Activated CD4-positive, alpha-beta T cell treated with anti-CD3 and anti-CD28 coated beads for 48 hours (primary cell): ENCODE measurements around the gene PCDHGA10.
"Not testable (repeated sequence)": the region's sequence is repeated elsewhere in the genome, so short reads cannot be mapped to it uniquely, and the experiment has no call there.

ENCODE experiments used
- DNase-seq: peaks from one replicate; pipeline ENCODE4 v3.0.0-alpha.2; 2020

The PCDHGA10 gene

GRCh38 chr5:141412854-141413539 is at the start of gene PCDHGA10:
PCDHGA10 (plus strand) TSS chr5:141412987; CDS start chr5:141413176, 189 bp downstream.
- DNase-seq: peak; percentile 70

DNA sequence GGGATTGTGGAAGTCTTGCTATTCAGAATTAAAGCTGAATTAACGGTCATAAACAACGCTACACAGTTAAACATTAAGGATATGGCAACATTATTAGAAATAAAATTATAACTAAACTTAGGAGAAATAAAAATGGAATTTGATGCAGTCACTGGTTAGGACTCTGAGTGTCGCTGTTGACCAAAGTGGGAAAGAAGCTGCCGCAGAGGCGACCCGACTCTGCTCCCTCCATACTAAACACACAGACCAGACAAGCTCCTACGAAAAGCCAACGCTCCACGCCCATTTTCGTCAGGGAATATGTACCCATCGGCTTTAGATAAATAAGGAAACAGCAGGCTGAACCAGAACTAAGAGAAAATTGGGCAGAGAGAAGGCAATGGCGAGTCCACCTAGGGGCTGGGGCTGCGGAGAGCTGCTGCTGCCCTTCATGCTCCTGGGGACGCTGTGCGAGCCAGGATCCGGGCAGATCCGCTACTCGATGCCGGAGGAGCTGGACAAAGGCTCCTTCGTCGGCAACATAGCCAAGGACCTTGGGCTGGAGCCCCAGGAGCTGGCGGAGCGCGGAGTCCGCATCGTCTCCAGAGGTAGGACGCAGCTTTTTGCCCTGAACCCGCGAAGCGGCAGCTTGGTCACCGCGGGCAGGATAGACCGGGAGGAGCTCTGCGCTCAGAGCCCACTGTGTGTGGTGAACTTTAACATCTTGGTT is 48.7 kb upstream of the PCDHGA10 start, which contains the start of gene PCDHGA5:
Gene PCDHGA5 (plus strand): TSS at position 211 of the 709 bp plus-strand sequence. CDS start 169 bp downstream, at position 380.
- DNase-seq: no peak

GRCh38 chr5:141366016-141366896 is 46.5 kb upstream of the PCDHGA10 start:
- DNase-seq: no peak

GRCh38 chr5:141369994-141370848 is 42.6 kb upstream of the PCDHGA10 start, which contains the start of gene PCDHGB3:
PCDHGB3 (plus strand) TSS chr5:141370242; CDS start chr5:141370395, 153 bp downstream.
- DNase-seq: peak; percentile 53

DNA sequence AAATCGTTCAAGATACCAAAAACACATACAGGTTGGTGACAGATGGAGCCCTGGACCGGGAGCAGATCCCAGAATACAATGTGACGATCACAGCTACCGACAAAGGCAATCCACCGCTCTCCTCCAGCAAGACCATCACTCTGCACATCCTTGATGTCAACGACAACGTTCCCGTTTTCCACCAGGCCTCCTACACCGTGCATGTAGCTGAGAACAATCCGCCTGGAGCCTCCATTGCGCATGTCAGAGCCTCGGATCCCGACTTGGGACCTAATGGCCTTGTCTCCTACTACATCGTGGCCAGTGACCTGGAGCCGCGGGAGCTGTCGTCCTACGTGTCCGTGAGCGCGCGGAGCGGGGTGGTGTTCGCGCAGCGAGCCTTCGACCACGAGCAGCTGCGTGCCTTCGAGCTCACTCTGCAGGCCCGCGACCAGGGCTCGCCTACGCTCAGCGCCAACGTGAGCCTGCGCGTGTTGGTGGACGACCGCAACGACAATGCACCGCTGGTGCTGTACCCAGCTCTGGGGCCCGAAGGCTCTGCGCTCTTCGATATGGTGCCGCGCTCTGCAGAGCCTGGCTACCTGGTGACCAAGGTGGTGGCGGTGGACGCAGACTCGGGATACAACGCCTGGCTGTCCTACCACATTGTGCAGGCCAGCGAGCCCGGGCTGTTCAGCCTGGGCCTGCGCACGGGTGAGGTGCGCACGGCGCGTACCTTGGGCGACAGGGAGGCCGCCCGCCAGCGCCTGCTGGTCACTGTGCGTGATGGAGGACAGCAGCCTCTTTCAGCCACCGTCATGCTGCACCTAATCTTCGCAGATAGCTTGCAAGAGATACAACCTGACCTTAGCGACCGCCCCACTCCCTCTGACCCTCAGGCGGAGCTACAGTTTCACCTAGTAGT is 41.0 kb upstream of the PCDHGA10 start:
- no peak for DNase-seq

- DNase-seq: no peak
Observed at GRCh38 chr5:141373673-141374317, 39.0 kb upstream of the PCDHGA10 start, which contains the start of gene PCDHGA6. PCDHGA6 (plus strand) TSS chr5:141373891; CDS start chr5:141374084, 193 bp downstream.

GRCh38 chr5:141374627-141375026 is 38.2 kb upstream of the PCDHGA10 start:
- DNase-seq: no peak

DNA sequence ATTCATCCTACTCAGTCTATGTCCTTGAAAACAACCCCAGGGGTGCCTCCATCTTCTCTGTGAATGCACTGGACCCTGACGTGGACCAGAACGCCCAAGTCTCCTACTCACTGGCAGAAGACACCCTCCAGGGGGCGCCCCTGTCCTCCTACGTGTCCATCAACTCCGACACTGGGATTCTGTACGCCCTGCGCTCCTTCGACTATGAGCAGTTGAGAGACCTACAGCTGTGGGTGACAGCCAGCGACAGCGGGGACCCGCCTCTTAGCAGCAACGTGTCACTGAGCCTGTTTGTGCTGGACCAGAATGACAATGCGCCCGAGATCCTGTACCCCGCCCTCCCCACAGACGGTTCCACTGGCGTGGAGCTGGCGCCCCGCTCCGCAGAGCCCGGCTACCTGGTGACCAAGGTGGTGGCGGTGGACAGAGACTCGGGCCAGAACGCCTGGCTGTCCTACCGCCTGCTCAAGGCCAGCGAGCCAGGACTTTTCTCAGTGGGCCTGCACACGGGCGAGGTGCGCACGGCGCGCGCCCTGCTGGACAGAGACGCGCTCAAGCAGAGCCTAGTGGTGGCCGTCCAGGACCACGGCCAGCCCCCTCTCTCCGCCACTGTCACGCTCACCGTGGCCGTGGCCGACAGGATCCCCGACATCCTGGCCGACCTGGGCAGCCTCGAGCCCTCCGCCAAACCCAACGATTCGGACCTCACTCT is 37.2 kb upstream of the PCDHGA10 start:
- not testable (repeated sequence) for DNase-seq

- no peak for DNase-seq
Observed at GRCh38 chr5:141382469-141383294, 30.1 kb upstream of the PCDHGA10 start, which contains the start of gene PCDHGA7. PCDHGA7 (plus strand) TSS chr5:141382742; CDS start chr5:141382900, 158 bp downstream.

GRCh38 chr5:141383345-141383744 is 29.4 kb upstream of the PCDHGA10 start:
- DNase-seq: no peak

DNA sequence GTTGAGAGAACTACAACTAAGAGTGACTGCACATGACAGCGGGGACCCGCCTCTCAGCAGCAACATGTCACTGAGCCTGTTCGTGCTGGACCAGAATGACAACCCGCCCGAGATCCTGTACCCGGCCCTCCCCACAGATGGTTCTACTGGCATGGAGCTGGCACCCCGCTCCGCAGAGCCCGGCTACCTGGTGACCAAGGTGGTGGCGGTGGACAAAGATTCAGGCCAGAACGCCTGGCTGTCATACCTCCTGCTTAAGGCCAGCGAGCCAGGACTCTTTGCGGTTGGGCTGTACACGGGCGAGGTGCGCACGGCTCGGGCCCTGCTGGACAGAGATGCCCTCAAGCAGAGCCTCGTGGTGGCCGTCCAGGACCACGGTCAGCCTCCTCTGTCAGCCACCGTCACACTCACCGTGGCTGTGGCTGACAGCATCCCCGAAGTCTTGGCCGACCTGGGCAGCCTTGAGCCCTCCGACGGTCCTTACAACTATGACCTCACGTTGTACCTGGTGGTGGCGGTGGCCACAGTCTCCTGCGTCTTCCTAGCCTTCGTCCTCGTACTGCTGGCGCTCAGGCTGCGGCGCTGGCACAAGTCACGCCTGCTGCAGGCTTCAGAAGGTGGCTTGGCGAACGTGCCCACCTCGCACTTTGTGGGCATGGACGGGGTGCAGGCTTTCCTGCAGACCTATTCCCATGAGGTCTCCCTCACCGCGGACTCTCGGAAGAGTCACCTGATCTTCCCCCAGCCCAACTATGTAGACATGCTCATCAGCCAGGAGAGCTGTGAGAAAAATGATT is 28.1 kb upstream of the PCDHGA10 start:
- no peak for DNase-seq

DNA sequence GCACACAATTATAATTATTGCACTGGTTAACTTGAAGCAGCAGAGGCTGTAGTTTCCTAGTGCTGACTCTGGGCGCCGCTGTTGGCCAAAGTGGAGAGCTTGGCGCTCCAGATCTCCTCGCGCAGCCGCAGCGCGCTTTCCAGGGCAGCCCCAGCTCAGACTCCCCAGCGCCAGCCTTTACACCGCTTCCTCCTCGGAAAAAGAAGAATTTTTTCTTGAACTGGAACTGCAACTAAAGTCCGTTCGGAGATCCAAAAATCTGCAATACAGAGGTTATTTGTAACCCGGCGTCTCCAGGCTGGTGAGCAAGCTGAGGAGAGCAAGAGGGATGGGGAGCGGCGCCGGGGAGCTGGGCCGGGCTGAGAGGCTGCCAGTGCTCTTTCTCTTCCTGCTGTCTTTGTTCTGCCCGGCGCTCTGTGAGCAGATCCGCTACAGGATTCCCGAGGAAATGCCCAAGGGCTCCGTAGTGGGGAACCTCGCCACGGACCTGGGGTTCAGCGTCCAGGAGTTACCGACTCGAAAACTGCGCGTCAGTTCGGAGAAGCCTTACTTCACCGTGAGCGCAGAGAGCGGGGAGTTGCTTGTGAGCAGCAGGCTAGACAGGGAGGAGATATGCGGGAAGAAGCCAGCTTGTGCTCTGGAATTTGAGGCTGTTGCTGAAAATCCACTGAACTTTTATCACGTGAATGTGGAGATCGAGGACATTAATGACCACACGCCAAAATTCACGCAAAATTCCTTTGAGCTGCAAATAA is 25.1 kb upstream of the PCDHGA10 start, which contains the start of gene PCDHGB4:
Gene PCDHGB4 (plus strand): TSS at position 142 of the 755 bp plus-strand sequence. CDS start 187 bp downstream, at position 329.
- peak; percentile 51 for DNase-seq

DNA sequence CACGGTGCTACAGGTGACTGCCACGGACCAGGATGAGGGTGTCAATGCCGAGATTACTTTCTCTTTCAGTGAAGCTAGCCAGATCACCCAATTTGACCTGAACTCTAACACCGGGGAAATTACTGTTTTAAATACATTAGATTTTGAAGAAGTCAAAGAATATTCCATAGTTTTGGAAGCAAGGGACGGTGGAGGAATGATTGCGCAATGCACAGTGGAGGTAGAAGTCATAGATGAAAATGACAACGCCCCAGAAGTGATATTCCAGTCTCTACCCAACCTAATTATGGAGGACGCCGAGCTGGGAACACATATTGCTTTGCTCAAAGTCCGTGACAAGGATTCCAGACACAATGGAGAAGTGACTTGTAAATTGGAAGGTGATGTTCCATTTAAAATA is 24.1 kb upstream of the PCDHGA10 start:
- DNase-seq: no peak

- no peak for DNase-seq
Observed at GRCh38 chr5:141389153-141390042, 23.4 kb upstream of the PCDHGA10 start.

DNA sequence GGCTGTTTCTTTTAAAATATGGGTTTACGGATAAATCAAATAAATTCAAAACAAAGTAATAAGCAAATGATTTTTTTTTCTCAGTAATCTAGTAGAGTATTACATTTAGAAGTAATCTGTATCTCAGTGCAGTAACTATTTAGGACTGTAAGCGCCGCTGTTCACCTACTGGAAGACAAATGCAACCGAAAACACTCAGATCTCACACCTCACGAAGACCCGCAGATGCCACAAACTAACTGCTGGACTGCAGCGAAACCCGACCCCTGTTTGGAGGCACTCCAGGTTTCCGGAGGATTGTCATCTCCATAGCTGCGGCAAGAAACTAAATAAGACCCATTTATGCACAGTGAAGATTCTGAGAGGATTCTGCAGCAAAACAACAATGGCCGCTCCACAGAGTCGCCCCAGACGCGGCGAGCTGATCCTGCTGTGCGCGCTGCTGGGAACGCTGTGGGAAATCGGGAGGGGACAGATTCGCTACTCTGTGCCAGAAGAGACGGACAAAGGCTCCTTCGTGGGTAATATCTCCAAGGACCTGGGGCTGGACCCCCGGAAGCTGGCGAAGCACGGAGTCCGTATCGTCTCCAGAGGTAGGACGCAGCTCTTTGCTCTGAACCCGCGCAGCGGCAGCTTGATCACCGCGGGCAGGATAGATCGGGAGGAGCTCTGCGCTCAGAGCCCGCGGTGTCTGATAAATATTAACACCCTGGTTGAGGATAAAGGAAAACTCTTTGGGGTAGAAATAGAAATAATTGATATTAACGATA is 20.2 kb upstream of the PCDHGA10 start, which contains the start of gene PCDHGA8:
Gene PCDHGA8 (plus strand): TSS at position 205 of the 770 bp plus-strand sequence. CDS start 181 bp downstream, at position 386.
- DNase-seq: no peak
